ENCODE measurements around the gene EYA3. TPM values are rescaled to one million over a fixed set of nuclear protein-coding genes. Genes with fewer than 3 reads are reported as not detected.

Gene EYA3
- total RNA-seq, 1 experiment from 2014 or later: 29.4 TPM

DNA sequence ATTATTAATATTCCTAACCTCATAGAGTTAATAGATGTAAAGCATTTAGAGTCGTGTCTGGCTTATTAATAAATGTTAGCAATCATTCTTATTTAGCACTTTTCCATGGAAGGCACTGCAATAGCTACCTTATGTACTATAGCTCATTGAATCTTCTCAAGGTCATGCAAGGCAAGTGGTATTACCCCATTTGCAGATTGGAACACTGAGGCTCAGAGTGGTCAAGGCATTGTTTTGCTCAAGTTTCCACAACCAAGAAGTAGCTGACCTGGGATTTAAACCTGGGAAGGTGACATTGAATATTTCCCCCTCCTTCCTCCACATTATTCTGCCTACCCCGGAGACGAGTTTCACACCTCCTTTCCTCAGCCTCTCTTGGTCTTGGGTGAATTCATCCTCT, 37.8 kb upstream of the EYA3 start (continued):
- TF ChIP-seq PRDM15 (CRISPR knock-in tag; IDR thresholded peaks at IDR 0.05): no peak
- no peak for TF ChIP-seq ATF6 (CRISPR knock-in tag; IDR thresholded peaks at IDR 0.05)
- no peak for TF ChIP-seq SMAD3 (CRISPR knock-in tag; IDR thresholded peaks at IDR 0.05; ENCODE audit: borderline replicate concordance)
- no peak for TF ChIP-seq NR1H2 (CRISPR knock-in tag; IDR thresholded peaks at IDR 0.05)
- TF ChIP-seq MAX (CRISPR knock-in tag; IDR thresholded peaks at IDR 0.05): no peak

GRCh38 chr1:28123461-28123961, 35.1 kb upstream of the EYA3 start:
- no peak overlapping the region for H3K4me3 Mint-ChIP-seq
- ATAC-seq (no peak), DNase-seq (ENCODE audit: low spot score) (no peak)
- H3K27ac Mint-ChIP-seq: no peak overlapping the region
- ChIA-PET CTCF (no interaction called here), POLR2A (no interaction called here)
- H3K9me3 Mint-ChIP-seq: peaks cover 3% of the 10 kb centered on the region; the same call in 1 of the 2 replicates
- H3K4me1 Mint-ChIP-seq: no peaks in the 10 kb centered on the region
- H3K36me3 Mint-ChIP-seq: no peaks in the 10 kb centered on the region
- H3K27me3 Mint-ChIP-seq (ENCODE audit: low read depth): peaks cover 2% of the 10 kb centered on the region
- TF ChIP-seq, protein P1, sequence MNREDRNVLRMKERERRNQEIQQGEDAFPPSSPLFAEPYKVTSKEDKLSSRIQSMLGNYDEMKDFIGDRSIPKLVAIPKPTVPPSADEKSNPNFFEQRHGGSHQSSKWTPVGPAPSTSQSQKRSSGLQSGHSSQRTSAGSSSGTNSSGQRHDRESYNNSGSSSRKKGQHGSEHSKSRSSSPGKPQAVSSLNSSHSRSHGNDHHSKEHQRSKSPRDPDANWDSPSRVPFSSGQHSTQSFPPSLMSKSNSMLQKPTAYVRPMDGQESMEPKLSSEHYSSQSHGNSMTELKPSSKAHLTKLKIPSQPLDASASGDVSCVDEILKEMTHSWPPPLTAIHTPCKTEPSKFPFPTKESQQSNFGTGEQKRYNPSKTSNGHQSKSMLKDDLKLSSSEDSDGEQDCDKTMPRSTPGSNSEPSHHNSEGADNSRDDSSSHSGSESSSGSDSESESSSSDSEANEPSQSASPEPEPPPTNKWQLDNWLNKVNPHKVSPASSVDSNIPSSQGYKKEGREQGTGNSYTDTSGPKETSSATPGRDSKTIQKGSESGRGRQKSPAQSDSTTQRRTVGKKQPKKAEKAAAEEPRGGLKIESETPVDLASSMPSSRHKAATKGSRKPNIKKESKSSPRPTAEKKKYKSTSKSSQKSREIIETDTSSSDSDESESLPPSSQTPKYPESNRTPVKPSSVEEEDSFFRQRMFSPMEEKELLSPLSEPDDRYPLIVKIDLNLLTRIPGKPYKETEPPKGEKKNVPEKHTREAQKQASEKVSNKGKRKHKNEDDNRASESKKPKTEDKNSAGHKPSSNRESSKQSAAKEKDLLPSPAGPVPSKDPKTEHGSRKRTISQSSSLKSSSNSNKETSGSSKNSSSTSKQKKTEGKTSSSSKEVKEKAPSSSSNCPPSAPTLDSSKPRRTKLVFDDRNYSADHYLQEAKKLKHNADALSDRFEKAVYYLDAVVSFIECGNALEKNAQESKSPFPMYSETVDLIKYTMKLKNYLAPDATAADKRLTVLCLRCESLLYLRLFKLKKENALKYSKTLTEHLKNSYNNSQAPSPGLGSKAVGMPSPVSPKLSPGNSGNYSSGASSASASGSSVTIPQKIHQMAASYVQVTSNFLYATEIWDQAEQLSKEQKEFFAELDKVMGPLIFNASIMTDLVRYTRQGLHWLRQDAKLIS (CRISPR knock-in tag; IDR thresholded peaks at IDR 0.05; ENCODE audit: borderline replicate concordance): no peak
- TF ChIP-seq, protein P2, sequence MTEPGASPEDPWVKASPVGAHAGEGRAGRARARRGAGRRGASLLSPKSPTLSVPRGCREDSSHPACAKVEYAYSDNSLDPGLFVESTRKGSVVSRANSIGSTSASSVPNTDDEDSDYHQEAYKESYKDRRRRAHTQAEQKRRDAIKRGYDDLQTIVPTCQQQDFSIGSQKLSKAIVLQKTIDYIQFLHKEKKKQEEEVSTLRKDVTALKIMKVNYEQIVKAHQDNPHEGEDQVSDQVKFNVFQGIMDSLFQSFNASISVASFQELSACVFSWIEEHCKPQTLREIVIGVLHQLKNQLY (CRISPR knock-in tag; IDR thresholded peaks at IDR 0.05): no peak
- TF ChIP-seq ZNF232 (CRISPR knock-in tag; IDR thresholded peaks at IDR 0.05): no peak
- TF ChIP-seq, protein P3, sequence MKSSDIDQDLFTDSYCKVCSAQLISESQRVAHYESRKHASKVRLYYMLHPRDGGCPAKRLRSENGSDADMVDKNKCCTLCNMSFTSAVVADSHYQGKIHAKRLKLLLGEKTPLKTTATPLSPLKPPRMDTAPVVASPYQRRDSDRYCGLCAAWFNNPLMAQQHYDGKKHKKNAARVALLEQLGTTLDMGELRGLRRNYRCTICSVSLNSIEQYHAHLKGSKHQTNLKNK (CRISPR knock-in tag; IDR thresholded peaks at IDR 0.05): no peak
- TF ChIP-seq GRHL2 (CRISPR knock-in tag; IDR thresholded peaks at IDR 0.05; ENCODE audit: insufficient replicate concordance, severe bottlenecking): no peak
- TF ChIP-seq, protein P4, sequence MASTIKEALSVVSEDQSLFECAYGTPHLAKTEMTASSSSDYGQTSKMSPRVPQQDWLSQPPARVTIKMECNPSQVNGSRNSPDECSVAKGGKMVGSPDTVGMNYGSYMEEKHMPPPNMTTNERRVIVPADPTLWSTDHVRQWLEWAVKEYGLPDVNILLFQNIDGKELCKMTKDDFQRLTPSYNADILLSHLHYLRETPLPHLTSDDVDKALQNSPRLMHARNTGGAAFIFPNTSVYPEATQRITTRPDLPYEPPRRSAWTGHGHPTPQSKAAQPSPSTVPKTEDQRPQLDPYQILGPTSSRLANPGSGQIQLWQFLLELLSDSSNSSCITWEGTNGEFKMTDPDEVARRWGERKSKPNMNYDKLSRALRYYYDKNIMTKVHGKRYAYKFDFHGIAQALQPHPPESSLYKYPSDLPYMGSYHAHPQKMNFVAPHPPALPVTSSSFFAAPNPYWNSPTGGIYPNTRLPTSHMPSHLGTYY (CRISPR knock-in tag; IDR thresholded peaks at IDR 0.05): no peak
- no peak for TF ChIP-seq CTCF (IDR thresholded peaks at IDR 0.05)
- TF ChIP-seq, protein P5, sequence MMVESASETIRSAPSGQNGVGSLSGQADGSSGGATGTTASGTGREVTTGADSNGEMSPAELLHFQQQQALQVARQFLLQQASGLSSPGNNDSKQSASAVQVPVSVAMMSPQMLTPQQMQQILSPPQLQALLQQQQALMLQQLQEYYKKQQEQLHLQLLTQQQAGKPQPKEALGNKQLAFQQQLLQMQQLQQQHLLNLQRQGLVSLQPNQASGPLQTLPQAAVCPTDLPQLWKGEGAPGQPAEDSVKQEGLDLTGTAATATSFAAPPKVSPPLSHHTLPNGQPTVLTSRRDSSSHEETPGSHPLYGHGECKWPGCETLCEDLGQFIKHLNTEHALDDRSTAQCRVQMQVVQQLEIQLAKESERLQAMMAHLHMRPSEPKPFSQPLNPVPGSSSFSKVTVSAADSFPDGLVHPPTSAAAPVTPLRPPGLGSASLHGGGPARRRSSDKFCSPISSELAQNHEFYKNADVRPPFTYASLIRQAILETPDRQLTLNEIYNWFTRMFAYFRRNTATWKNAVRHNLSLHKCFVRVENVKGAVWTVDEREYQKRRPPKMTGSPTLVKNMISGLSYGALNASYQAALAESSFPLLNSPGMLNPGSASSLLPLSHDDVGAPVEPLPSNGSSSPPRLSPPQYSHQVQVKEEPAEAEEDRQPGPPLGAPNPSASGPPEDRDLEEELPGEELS (CRISPR knock-in tag; IDR thresholded peaks at IDR 0.05): no peak
- TF ChIP-seq PRDM15 (CRISPR knock-in tag; IDR thresholded peaks at IDR 0.05): no peak
- TF ChIP-seq RORB (CRISPR knock-in tag; IDR thresholded peaks at IDR 0.05): no peak

Data from WTC11 (cell line).